ENCODE data around the gene PRKCE.

Gene PRKCE

GRCh38 chr2:46076251-46076650, 424.8 kb downstream of the PRKCE start:
- TF ChIP-seq CTCF (IDR thresholded peaks at IDR 0.05; ENCODE audit: unreplicated experiment in 3 of 3) = no peak
- Mint-ChIP-seq H3K27me3 (ENCODE audit: low read depth) (no peaks in the 10 kb centered on the region), H3K36me3 (ENCODE audit: low read depth) (no peaks in the 10 kb centered on the region), H3K9me3 (peaks cover 3% of the 10 kb centered on the region), H3K4me3 (no peak overlapping the region), H3K4me1 (peaks cover 18% of the 10 kb centered on the region), H3K27ac (no peak overlapping the region)

- Mint-ChIP-seq H3K4me1 (peaks cover 15% of the 10 kb centered on the region), H3K27ac (no peak overlapping the region), H3K27me3 (ENCODE audit: low read depth) (no peaks in the 10 kb centered on the region), H3K36me3 (ENCODE audit: low read depth) (no peaks in the 10 kb centered on the region), H3K4me3 (no peak overlapping the region), H3K9me3 (peaks cover 3% of the 10 kb centered on the region)
- no peak for TF ChIP-seq CTCF (IDR thresholded peaks at IDR 0.05; ENCODE audit: unreplicated experiment in 3 of 3)
Observed at GRCh38 chr2:46076875-46077274, 425.4 kb downstream of the PRKCE start.

GRCh38 chr2:46077522-46078107, 426.1 kb downstream of the PRKCE start:
- Mint-ChIP-seq H3K4me3 (no peak overlapping the region), H3K27ac (no peak overlapping the region), H3K4me1 (peaks cover 8% of the 10 kb centered on the region), H3K27me3 (ENCODE audit: low read depth) (no peaks in the 10 kb centered on the region), H3K36me3 (ENCODE audit: low read depth) (no peaks in the 10 kb centered on the region), H3K9me3 (peaks cover 3% of the 10 kb centered on the region)
- no peak for TF ChIP-seq CTCF (IDR thresholded peaks at IDR 0.05; ENCODE audit: unreplicated experiment in 3 of 3)

- Mint-ChIP-seq H3K9me3 (no peaks in the 10 kb centered on the region), H3K27ac (no peak overlapping the region), H3K4me3 (no peak overlapping the region), H3K4me1 (no peaks in the 10 kb centered on the region), H3K36me3 (ENCODE audit: low read depth) (no peaks in the 10 kb centered on the region), H3K27me3 (ENCODE audit: low read depth) (no peaks in the 10 kb centered on the region)
- TF ChIP-seq CTCF (IDR thresholded peaks at IDR 0.05; ENCODE audit: unreplicated experiment in 3 of 3) = no peak
Observed at GRCh38 chr2:46079985-46080560, 428.6 kb downstream of the PRKCE start.

- Mint-ChIP-seq H3K36me3 (ENCODE audit: low read depth) (peaks cover 5% of the 10 kb centered on the region), H3K27ac (no peak overlapping the region), H3K4me1 (peaks cover 5% of the 10 kb centered on the region), H3K9me3 (no peaks in the 10 kb centered on the region), H3K27me3 (ENCODE audit: low read depth) (no peaks in the 10 kb centered on the region), H3K4me3 (no peak overlapping the region)
- TF ChIP-seq CTCF (IDR thresholded peaks at IDR 0.05; ENCODE audit: unreplicated experiment in 3 of 3) = no peak
Observed at GRCh38 chr2:46082531-46083485, 431.3 kb downstream of the PRKCE start.

Data from nephron (organoid).